ENCODE results near the gene FUBP3.

FUBP3 gene

GRCh38 chr9:130537346-130538050 lies 41.9 kb upstream of the FUBP3 start:
- TF ChIP-seq, protein P1, sequence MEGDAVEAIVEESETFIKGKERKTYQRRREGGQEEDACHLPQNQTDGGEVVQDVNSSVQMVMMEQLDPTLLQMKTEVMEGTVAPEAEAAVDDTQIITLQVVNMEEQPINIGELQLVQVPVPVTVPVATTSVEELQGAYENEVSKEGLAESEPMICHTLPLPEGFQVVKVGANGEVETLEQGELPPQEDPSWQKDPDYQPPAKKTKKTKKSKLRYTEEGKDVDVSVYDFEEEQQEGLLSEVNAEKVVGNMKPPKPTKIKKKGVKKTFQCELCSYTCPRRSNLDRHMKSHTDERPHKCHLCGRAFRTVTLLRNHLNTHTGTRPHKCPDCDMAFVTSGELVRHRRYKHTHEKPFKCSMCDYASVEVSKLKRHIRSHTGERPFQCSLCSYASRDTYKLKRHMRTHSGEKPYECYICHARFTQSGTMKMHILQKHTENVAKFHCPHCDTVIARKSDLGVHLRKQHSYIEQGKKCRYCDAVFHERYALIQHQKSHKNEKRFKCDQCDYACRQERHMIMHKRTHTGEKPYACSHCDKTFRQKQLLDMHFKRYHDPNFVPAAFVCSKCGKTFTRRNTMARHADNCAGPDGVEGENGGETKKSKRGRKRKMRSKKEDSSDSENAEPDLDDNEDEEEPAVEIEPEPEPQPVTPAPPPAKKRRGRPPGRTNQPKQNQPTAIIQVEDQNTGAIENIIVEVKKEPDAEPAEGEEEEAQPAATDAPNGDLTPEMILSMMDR (IDR thresholded peaks at IDR 0.05; ENCODE audit: low read depth, low read length, missing control alignments) = no peak
- no peak for DNase-seq (ENCODE audit: extremely low read depth, low read depth)
- H3K4me3 ChIP-seq (replicated peaks; ENCODE audit: low read depth, low read length) = no peak overlapping the region

DNA sequence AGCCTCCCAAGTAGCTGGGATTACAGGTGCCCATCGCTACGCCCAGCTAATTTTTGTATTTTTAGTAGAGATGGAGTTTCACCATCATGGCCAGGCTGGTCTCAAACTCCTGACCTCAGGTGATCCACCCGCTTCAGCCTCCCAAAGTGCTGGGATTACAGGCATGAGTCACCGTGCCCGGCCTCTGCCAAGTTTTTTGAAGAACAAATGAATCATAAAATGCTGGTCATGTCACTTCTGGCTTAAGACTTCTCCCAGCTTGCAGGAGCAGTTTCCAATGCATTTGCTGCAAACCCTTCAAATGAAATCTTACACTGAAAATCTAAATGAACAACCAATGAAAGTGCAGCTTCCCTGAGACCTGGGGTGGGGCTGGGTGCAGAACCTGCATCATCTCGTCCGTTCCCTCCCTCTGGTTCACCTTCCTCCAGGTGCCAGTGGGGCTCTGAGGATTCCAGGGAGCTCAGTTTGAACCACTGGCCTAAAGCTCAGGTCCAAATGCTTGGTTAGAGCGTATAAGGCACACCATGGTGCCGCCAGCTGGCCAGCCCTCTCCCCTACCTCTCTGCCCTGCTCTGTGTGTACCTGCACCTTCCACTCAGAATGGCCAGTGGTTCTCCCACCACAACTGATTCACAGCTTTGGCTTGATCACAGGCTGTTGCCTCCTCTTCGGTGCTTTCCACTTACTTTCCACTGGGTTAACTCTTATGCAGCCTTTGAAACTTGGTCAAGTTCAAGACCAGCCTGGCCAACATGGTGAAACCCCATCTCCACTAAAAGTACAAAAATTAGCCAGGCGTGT lies 39.8 kb upstream of the FUBP3 start:
- DNase-seq (ENCODE audit: extremely low read depth, low read depth) = no peak
- H3K4me3 ChIP-seq (replicated peaks; ENCODE audit: low read depth, low read length) = no peak overlapping the region
- TF ChIP-seq, protein P1 (IDR thresholded peaks at IDR 0.05; ENCODE audit: low read depth, low read length, missing control alignments) = no peak

- no peak for DNase-seq (ENCODE audit: extremely low read depth, low read depth)
- H3K4me3 ChIP-seq (replicated peaks; ENCODE audit: low read depth, low read length) = no peak overlapping the region
- TF ChIP-seq, protein P1 (IDR thresholded peaks at IDR 0.05; ENCODE audit: low read depth, low read length, missing control alignments) = no peak
These were observed 37.8 kb upstream of the FUBP3 start for GRCh38 chr9:130541533-130541932.

GRCh38 chr9:130542038-130542437 lies 37.3 kb upstream of the FUBP3 start:
- H3K4me3 ChIP-seq (replicated peaks; ENCODE audit: low read depth, low read length) = no peak overlapping the region
- TF ChIP-seq, protein P1 (IDR thresholded peaks at IDR 0.05; ENCODE audit: low read depth, low read length, missing control alignments) = no peak
- no peak for DNase-seq (ENCODE audit: extremely low read depth, low read depth)

- no peak overlapping the region for H3K4me3 ChIP-seq (replicated peaks; ENCODE audit: low read depth, low read length)
- no peak for DNase-seq (ENCODE audit: extremely low read depth, low read depth)
- TF ChIP-seq, protein P1 (IDR thresholded peaks at IDR 0.05; ENCODE audit: low read depth, low read length, missing control alignments) = no peak
These were observed 36.7 kb upstream of the FUBP3 start for GRCh38 chr9:130542457-130543228.

DNA sequence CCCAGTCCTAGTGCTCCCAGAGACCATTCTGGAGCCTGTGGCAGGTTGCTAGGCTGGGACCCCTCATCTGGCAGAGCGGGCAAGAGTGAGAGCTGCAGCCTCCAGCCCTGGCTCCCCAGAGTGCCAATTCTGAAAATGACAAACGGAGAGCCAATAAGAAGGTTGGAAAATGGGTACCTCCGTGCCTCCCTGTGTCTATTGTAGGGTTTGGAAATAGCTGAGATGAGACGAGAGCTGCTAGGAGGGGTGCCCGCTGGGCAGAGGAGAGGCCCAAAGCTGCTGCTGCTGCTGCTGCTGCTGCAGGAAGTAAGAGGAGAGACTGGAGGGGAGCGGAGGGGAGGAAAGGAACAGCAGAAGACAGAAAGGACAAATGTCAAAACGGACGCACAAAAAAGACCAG lies 36.0 kb upstream of the FUBP3 start:
- H3K4me3 ChIP-seq (replicated peaks; ENCODE audit: low read depth, low read length) = no peak overlapping the region
- DNase-seq (ENCODE audit: extremely low read depth, low read depth) = no peak
- TF ChIP-seq, protein P1 (IDR thresholded peaks at IDR 0.05; ENCODE audit: low read depth, low read length, missing control alignments) = no peak
